HG03571 (cell line): ENCODE results near the gene PLCB1.

ENCODE experiments used
- ATAC-seq: cut with Tn5 transposase; IDR thresholded peaks from one replicate; pipeline ENCODE4 v1.9.1; 2021; ENCODE audit not compliant: unreplicated experiment

Gene PLCB1

DNA sequence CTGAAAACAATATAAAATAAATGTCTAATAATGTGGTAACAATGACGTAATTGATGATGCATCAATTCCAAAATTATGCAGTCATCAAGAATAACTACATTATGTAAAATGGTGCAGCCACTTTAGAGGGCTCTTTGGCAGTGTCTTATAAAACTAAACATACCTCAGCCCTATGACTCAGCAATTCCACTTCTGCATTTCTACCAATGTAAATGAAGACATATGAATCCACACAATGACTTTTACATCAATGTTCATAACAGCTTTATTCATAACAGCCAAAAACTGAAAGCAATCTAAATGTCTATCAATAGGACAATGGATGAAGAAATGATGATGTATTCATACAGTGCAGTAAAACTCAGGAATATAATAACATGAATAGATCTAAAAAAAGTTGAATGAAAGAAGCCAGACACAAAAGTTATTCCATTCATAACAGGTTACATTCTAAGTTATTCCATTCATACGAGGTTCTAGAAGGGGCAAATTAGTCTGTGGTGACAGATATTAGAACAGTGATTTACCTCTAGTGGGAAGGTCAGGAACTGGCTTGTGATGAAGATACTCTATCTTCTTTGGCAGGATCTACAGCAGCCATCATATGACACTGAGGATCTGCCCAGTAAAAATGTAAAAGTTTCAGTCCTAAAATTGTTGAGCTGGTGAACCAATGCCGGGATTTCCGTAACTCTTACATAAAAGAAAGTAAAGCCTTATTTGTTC, 396.1 kb downstream of the PLCB1 start:
- ATAC-seq = no peak

DNA sequence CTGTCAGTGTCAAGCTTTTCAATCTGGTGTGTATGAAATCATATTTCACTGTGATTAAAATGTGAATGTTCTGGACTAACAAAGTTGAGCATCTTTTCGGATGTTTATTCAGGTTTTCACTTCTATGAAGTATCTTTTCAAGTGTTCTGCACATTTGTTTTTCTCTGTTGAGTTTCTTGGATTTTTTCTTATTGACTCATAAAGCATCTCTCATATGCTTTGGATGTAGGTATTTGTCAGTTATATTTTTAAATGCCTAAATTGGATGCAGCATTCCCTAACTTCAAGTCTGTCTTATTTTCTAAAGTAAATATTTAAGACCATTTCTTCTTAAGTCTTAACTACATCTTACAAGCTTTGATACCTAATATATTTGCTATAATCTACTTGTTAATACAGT, 398.0 kb downstream of the PLCB1 start:
- ATAC-seq = no peak

- no peak for ATAC-seq
Measured at GRCh38 chr20:8532169-8532568, 400.1 kb downstream of the PLCB1 start.

DNA sequence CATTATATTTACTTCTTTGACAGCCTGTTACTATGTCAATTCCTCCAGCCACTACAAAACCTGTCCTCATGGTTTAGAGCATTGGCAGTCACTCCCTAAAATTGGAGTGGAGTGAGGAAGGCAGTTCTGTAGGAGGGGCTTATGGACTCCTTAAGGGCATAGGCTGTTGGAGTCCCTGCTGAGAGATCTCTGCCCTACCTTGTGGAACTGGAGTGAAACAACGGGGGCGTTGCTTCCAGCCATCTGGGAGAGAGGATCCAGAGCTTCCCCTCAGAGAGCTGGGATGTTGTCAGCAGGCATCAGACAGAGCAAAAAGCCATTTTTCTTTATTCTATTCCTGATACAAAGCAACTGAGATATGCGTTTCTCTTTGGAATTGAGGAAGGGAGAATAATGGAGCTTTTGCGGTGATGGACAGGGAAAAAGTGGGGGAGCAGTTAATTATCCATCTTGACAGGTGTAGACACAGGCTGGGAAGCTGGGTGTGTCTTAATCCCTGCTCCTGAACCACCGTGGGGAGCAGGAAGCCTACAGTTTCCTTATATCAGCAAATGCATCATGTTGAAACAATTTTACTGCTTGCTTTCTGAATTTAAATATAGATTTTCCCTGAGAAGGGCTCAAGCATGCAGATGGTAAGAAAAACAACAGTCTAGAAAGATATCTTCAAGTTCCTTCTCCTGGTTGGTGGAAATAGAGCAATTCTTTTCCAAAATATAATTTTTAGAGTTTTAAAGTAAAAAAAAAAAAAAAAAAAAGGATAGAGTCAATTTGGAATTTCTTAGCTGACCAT, 402.5 kb downstream of the PLCB1 start:
- no peak for ATAC-seq

DNA sequence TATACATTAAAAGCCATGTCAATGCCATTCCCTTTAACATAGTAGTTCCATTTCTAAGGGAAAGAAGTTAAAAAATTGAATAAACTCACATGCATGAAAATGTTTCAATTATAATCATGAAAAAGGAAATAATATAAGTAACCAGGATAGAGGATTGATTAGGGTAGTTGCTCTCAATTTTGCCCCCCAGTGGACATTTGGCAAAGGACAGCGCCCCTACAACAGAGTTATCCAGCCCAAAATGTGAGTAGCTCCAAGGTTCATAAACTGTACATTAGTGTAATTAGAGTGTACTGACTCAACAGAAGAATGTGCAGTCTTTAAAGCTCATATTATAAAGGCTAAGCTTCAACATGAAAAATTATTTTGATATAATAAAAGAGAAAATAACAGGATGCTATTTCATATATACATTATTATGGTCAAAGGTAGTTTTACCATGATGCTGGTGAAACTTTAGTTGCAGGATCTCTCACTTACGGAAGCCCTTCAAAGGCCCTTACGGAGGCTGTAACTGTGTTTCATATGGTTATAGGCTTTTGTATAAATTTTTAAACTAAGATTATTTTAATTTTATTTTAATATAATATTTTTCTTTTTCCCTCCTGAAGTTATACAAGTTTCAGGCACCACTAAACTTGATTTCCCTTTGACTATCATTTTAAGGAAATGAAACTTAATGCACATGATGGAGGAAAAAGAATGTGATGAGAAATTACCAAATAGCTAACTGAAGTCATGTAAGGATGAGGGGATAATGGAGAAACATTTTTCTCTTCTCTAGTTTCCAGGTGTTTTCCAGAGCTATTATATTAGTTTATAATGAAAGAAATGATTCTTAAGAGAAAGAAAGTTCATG, 403.6 kb downstream of the PLCB1 start:
- no peak for ATAC-seq

- no peak for ATAC-seq
Measured at GRCh38 chr20:8536262-8536618, 404.2 kb downstream of the PLCB1 start.

DNA sequence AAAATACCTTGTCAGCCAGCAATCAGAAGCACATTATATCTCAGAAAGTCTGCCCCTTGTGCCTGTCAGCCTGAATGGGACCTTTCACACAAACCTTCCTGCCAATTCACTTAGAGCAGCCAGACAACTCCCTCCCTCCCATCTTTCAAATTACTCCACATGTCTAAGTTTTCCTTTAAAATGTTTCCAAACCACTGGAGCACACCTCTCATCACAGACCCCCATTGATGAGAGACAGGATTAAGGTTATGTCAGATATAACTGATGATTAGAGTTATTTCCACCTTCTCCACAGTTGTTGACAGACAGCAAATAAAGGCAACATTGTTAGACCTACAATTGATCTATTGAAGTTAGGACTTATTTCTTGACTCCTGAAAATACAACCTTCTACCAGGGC, 408.4 kb downstream of the PLCB1 start:
- ATAC-seq = no peak

GRCh38 chr20:8542110-8542486, 410.0 kb downstream of the PLCB1 start:
- no peak for ATAC-seq

DNA sequence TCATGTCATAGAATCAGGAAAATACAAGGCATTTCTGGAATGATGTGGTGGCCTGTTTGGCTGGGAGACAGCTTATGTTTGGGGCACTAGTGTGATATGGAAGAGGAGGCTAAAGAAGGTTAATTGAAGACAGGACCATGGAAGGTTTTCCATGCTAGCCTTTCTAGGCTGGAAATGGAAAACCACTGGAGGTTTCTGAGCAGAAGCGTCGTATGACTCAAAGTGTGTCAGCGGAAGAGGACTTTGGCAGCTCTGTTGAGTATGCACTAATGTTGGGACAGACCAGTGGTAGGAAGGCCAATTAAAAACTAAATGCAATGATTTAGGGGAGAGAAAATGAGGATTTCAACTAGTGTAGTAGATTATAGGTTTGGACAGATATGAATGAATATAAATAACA, 413.1 kb downstream of the PLCB1 start:
- no peak for ATAC-seq

- ATAC-seq = no peak
Measured at GRCh38 chr20:8547035-8547650, 415.1 kb downstream of the PLCB1 start.

DNA sequence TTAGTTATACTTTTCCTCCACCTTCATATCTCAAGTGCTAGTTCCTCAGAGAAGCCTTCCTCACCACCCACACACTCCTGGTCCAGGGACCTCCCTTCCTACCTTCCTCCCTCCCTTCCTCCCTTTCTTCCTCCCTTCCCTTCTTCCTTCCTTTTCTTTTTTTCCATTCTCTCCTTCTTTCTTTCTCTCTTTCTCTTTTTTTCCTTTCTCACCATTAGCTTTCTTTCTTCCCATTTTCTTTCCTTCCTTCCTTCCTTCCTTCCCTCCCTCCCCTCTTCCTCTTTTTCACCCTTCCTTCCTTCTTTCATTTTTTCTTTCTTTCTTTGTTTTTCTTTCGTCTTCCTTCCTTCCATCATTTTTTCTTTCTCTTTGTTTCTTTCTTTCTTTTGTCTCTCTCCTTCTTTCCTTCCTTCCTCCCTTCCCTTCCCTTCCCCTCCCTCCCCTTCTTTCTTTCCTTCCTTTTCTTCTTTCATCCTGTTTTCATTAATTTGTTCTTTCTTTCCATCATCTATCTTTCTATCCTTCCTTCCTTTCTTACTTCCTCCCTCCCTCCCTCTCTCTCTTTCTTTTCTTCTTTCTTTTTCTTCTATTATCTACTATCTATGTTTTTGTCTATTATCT, 416.0 kb downstream of the PLCB1 start:
- no peak for ATAC-seq

GRCh38 chr20:8549192-8549591, 417.1 kb downstream of the PLCB1 start:
- no peak for ATAC-seq

- ATAC-seq = no peak
Measured at GRCh38 chr20:8557711-8558110, 425.6 kb downstream of the PLCB1 start.

DNA sequence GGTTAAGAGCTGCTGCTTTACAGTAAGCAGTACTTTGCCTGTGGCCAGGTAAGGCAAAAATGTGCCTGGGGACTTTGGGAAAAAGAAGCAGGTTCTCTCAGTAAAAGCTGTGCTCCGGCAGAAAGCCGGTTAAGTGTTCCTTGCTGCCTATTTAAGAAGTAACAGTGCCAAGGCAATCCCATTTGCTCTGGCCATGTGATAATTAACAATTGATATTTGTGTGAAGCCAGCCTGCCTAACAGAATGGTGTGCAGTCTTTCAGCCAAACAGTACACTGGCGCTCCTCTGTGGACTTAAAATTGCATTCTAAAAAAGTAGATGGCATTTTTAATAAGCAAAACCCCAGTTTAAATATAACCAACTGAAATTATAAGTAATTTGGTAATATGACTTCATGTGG, 430.3 kb downstream of the PLCB1 start:
- no peak for ATAC-seq

GRCh38 chr20:8568075-8568474, 436.0 kb downstream of the PLCB1 start:
- ATAC-seq = no peak

DNA sequence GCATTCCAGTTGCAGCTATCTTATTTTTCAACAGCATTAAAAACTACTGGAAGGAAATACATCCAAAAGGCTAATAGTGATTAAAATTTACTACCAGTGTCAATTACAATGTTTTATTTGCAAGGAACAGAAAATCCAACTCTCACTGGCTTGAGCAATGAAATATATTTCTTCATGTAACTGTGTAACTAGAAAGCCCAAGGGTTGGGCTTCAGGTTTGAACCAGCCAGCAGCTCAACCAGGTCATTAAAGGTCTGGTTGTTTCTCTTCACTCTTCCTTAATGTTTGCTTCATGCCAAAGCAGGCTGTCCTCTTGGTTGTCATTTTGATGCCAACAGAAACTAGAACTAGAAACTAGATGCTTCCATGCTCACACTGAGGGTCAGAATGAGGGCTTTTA, 437.7 kb downstream of the PLCB1 start:
- ATAC-seq = no peak

- ATAC-seq = no peak
Measured at GRCh38 chr20:8571611-8572010, 439.5 kb downstream of the PLCB1 start.

- no peak for ATAC-seq
Measured at GRCh38 chr20:8573686-8574085, 441.6 kb downstream of the PLCB1 start.

DNA sequence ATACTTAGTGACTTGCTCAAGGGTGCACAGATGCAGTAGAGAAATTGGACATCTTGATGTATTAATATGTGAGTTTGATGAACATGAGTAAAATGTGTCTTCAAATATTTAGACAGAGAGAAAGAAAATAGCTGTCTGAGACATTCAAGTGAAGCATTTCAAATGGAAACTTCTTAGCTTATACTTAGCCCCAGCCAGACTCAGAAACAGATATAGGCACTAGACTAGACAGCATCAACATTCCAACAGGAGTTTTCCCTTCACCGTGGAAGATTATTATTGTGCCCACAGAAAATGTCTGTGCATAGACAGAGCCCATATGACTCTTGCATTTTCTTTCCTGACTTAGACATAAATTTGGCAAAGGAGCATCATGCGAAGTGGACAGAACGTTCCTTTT, 443.0 kb downstream of the PLCB1 start:
- ATAC-seq = no peak

GRCh38 chr20:8578161-8578865, 446.2 kb downstream of the PLCB1 start:
- ATAC-seq = no peak
